Upper lobe of left lung (tissue), 6 donors: ENCODE measurements around the gene NAMPT. TPM values are rescaled to one million over a fixed set of nuclear protein-coding genes. Genes with fewer than 3 reads are reported as not detected.

Experiments
- ATAC-seq, 2 donors: fragments of 200-7000 bp; cut with Tn5 transposase; one replicate each; pipeline ENCODE4 v1.9.1; 2022; ENCODE audit warnings: mild to moderate bottlenecking in 2 of 2, moderate library complexity in 2 of 2; ENCODE audit not compliant: low FRiP score in 2 of 2
- DNase-seq, 2 donors: peaks; one replicate each; pipeline ENCODE4 v3.0.0-alpha.2; 2019 to 2020
- H3K27ac ChIP-seq, 4 donors: fragments of 200-600 bp; sonication (generic); one replicate each; pipeline ENCODE4 v1.5.1; 2016 to 2019
- H3K27me3 ChIP-seq, 4 donors: fragments of 200-600 bp; sonication (generic); one replicate each; pipeline ENCODE4 v1.5.1; 2017 to 2019
- H3K36me3 ChIP-seq, 4 donors: fragments of 200-600 bp; sonication (generic); one replicate each; pipeline ENCODE4 v1.5.1; 2016 to 2019
- H3K4me1 ChIP-seq, 4 donors: fragments of 200-600 bp; sonication (generic); one replicate each; pipeline ENCODE4 v1.5.1; 2018 to 2019
- H3K4me3 ChIP-seq, 4 donors: fragments of 200-600 bp; sonication (generic); one replicate each; pipeline ENCODE4 v1.5.1; 2017 to 2019; ENCODE audit warnings: mild to moderate bottlenecking in 2 of 4, moderate library complexity in 1 of 4
- H3K9me3 ChIP-seq, 4 donors: fragments of 200-600 bp; sonication (generic); one replicate each; pipeline ENCODE4 v1.5.1; 2018 to 2019
- CTCF ChIP-seq, 6 experiments: fragments of 450-650 bp in 4 of 6; fragments of 200-600 bp in 2 of 6; sonication (generic) in 2 of 6; IDR thresholded peaks; one replicate each; pipeline ENCODE4 v1.5.1; 2016 to 2019; ENCODE audit warnings: antibody characterized with exemption in 6 of 6
- EP300 ChIP-seq, 4 donors: sonication (generic); formaldehyde crosslinking; IDR thresholded peaks; one replicate each; pipeline ENCODE4 v1.5.1; 2017; ENCODE audit warnings: antibody characterized with exemption in 4 of 4, control low read depth in 2 of 4
- POLR2A ChIP-seq, 4 donors: fragments of 450-650 bp; IDR thresholded peaks; one replicate each; pipeline ENCODE4 v1.5.1; 2016 to 2017; ENCODE audit warnings: antibody characterized with exemption in 4 of 4, mild to moderate bottlenecking in 2 of 4
- POLR2AphosphoS5 ChIP-seq, 2 donors: sonication (generic); formaldehyde crosslinking; IDR thresholded peaks; one replicate each; pipeline ENCODE4 v1.5.1; 2017; ENCODE audit warnings: antibody characterized with exemption in 2 of 2
- WGBS, 2 donors: methylation state at CpG; one replicate each; pipeline ENCODE4 v1.1.5; 2017 to 2018; 5-methylcytosine and 5-hydroxymethylcytosine counted together
- total RNA-seq, 6 donors: library from RNA; depleted of rRNA in 4 of 6; stranded (reverse); fragments of >200 nt in 4 of 6; gene quantifications; one replicate each; pipeline versions ENCODE4 v1.1.0 to v1.2.1, GENCODE V29; 2016 to 2021
- donor health status: DM: no; HTN: no; CAD: no; lungs with moderate emphysema.
- donor health status: DM: no; HTN: yes; CAD: no; lungs with severe emphysema.

The NAMPT gene
- total RNA-seq, 6 donors from 2014 or later = 129 to 326 (median 212) TPM

- peak overlapping the region; percentile 27 to 100 (median 98) for H3K27ac ChIP-seq
- H3K9me3 ChIP-seq = no peaks in the 10 kb centered on the region
- no peaks in the 10 kb centered on the region for H3K27me3 ChIP-seq
- H3K4me3 ChIP-seq = peak overlapping the region in 1 of 4 donors; percentile 72
- ATAC-seq (no peak), DNase-seq (no peak)
- TF ChIP-seq POLR2AphosphoS5 (IDR thresholded peaks at IDR 0.05) = no peak
- no peak for TF ChIP-seq EP300 (IDR thresholded peaks at IDR 0.05)
- no peak for TF ChIP-seq CTCF (IDR thresholded peaks at IDR 0.05)
- TF ChIP-seq POLR2A (IDR thresholded peaks at IDR 0.05) = no peak
- H3K36me3 ChIP-seq = peaks cover 0 to 24% (median 4%) of the 10 kb centered on the region in 4 donors
- H3K4me1 ChIP-seq = peaks cover 37 to 59% (median 49%) of the 10 kb centered on the region in 4 donors
These were observed 3.7 kb downstream of the NAMPT start for GRCh38 chr7:106281127-106281526.

- peaks cover 4 to 39% (median 19%) of the 10 kb centered on the region in 4 donors for H3K36me3 ChIP-seq
- no peaks in the 10 kb centered on the region for H3K27me3 ChIP-seq
- no peak for ATAC-seq
- TF ChIP-seq CTCF (IDR thresholded peaks at IDR 0.05) = no peak
- peak in 1 of 4 donors; percentile 8 for TF ChIP-seq POLR2A (IDR thresholded peaks at IDR 0.05)
- H3K4me3 ChIP-seq = peak overlapping the region in 1 of 4 donors; percentile 72
- 80 to 81% methylated on average over 2 of the region's 2 CpGs for WGBS, 2 donors
- H3K4me1 ChIP-seq = peaks cover 36 to 54% (median 44%) of the 10 kb centered on the region in 4 donors
- DNase-seq = no peak
- no peaks in the 10 kb centered on the region for H3K9me3 ChIP-seq
- H3K27ac ChIP-seq = peak overlapping the region in 2 of 4 donors; percentile 3 to 21
These were observed 5.2 kb downstream of the NAMPT start for GRCh38 chr7:106279425-106280197.

- H3K4me3 ChIP-seq = no peak overlapping the region
- ATAC-seq (no peak), DNase-seq (no peak)
- peak overlapping the region in 1 of 4 donors; percentile 39 for H3K27ac ChIP-seq
- no peaks in the 10 kb centered on the region for H3K9me3 ChIP-seq
- H3K4me1 ChIP-seq = peaks cover 36 to 54% (median 44%) of the 10 kb centered on the region in 4 donors
- TF ChIP-seq POLR2A (IDR thresholded peaks at IDR 0.05) = no peak
- TF ChIP-seq EP300 (IDR thresholded peaks at IDR 0.05) = no peak
- TF ChIP-seq CTCF (IDR thresholded peaks at IDR 0.05) = peak in 1 of 6 experiments; percentile 5
- TF ChIP-seq POLR2AphosphoS5 (IDR thresholded peaks at IDR 0.05) = no peak
- no peaks in the 10 kb centered on the region for H3K27me3 ChIP-seq
- WGBS, 2 donors = 79 to 83% methylated on average over 2 of the region's 2 CpGs
- peaks cover 4 to 48% (median 28%) of the 10 kb centered on the region in 4 donors for H3K36me3 ChIP-seq
These were observed 6.1 kb downstream of the NAMPT start for GRCh38 chr7:106278695-106279094.

GRCh38 chr7:106277976-106278375 lies 6.8 kb downstream of the NAMPT start:
- DNase-seq (no peak), ATAC-seq (no peak)
- Histone ChIP-seq H3K36me3 (peaks cover 4 to 56% (median 32%) of the 10 kb centered on the region in 4 donors), H3K4me3 (no peak overlapping the region), H3K4me1 (peaks cover 34 to 50% (median 42%) of the 10 kb centered on the region in 4 donors), H3K27ac (peak overlapping the region in 1 of 4 donors; percentile 39), H3K9me3 (no peaks in the 10 kb centered on the region), H3K27me3 (no peaks in the 10 kb centered on the region)
- WGBS, 2 donors = 62 to 63% methylated on average over 1 of the region's 1 CpG
- TF ChIP-seq POLR2AphosphoS5 (IDR thresholded peaks at IDR 0.05) = no peak

GRCh38 chr7:106276513-106276912 lies 8.3 kb downstream of the NAMPT start:
- no peaks in the 10 kb centered on the region for H3K9me3 ChIP-seq

More at GRCh38 chr7:106276513-106276912, 8.3 kb downstream of the NAMPT start:
- DNase-seq = no peak
- Histone ChIP-seq H3K36me3 (peaks cover 4 to 70% (median 42%) of the 10 kb centered on the region in 4 donors), H3K27ac (no peak overlapping the region), H3K4me1 (peaks cover 21 to 43% (median 29%) of the 10 kb centered on the region in 4 donors), H3K27me3 (no peaks in the 10 kb centered on the region), H3K4me3 (no peak overlapping the region)
- 96 to 97% methylated on average over 10 of the region's 10 CpGs for WGBS, 2 donors
- ATAC-seq = no peak
- peak; percentile 20 to 47 for TF ChIP-seq POLR2AphosphoS5 (IDR thresholded peaks at IDR 0.05)
- no peak for TF ChIP-seq POLR2A (IDR thresholded peaks at IDR 0.05)
